Dermis microvascular lymphatic vessel endothelial cell (primary cell): ENCODE measurements around the gene CERS2. TPM values are rescaled to one million over a fixed set of nuclear protein-coding genes. Genes with fewer than 3 reads are reported as not detected.
A peak's percentile ranks its signal among the peaks of the same experiment; 100 is the strongest.
"Not testable (repeated sequence)": the region's sequence is repeated elsewhere in the genome, so short reads cannot be mapped to it uniquely, and the experiment has no call there.

Experiments
- DNase-seq, 2 donors: peaks; one replicate each; pipeline versions ENCODE4 v3.0.0 to v3.0.0-alpha.2; 2010; ENCODE audit warnings: low read depth in 2 of 2
- total RNA-seq: library from RNA; depleted of rRNA; stranded (reverse); fragments of >200 nt; gene quantifications from 2 replicates; pipeline ENCODE4 v1.2.1, GENCODE V29; 2014

CERS2 gene
- total RNA-seq, 1 donor from 2014 or later = 64.7 TPM

DNA sequence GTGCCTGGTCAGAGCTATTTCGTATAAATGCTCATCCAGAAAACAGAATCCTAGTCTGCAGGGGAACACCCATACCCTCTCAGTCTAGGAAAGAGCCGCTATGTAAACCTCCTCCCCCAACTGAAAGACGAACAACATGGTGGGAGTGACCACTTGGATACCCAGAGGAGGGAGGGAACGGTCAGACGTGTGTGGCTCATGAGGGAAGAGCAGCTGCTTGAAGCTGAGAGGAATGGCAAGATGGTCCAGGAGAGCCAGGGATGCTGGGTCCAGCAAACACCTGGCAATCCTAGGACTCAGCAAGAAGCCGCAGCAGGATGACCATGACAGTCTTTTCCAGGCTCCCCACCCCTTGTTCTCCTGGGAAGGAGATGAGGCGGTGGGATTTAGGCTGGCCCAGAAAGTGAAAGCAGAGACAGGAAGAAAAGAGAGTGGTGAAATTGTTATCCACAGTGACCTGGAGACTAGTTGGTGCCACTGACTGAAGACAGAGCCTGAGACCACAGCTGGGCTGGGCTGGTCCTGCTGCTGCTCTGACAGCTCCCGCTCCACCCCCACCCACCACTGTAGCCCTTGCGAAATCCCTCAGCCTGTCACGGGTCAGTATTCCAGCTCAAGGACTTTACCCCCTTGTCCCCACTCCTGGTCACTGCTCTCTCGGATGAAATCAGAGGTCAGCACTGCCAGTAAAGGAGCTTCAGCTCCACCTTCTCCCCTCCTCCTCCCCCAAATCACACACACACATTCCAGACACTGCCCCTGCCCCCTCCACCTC lies 3.6 kb downstream of the CERS2 start:
- no peak for DNase-seq

DNA sequence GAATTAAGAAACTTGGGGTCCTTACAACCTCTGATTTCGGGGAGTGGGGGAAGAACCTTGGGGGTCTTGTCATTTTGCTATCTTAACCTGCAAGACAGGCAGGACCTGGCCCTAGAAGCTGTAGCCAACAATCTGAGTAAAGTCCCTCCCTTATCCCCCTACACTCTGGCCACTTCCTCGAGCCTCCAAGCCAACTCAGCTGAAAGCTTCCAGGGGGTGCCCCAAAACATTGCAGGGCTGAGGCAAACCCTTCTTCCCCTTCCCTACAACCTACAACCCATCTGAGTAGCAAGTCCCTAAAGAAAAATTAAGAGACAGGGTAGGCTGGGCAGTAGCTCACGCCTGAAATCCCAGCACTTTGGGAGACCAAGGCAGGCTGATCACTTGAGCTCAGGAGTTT lies 5.0 kb downstream of the CERS2 start:
- no peak for DNase-seq

DNA sequence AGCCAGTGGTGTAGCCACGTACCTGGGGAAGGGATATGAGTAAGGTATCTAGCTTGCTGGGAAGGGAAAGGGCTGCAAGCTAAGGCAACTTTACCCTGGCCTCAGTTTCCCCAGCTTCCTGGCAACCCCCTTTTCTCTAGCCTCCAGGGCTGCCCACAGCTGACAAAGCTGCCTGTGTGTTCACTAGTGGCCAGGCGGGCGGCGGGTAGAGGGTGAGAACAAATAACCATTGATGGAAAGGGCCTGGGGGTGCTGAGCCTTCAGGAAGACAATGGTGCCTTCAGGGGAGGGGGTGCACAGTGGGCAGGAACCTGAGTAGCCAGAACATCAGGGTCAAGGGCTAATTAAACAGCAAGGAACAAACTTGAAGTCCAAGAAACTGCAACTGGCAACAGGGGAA lies 6.1 kb downstream of the CERS2 start:
- DNase-seq = no peak

DNA sequence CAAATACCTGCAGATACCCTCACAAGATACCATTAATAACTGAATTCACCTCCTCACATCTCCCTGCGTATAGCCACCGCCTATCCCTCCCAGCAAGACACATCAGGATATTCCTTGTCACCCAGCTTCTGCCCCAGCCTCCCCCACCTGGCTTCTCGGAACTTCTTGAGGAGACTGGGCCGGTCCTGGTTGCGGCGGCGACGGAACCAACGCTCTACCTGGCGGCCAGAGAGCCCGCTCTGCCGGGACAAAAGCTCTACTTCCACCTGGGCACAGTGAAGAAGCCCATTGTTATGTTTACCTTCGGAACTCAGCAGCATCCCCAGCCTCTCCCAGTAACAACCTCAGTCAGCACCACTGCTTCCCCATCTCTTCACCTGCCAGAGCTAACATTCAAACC lies 6.7 kb downstream of the CERS2 start:
- DNase-seq = no peak

DNA sequence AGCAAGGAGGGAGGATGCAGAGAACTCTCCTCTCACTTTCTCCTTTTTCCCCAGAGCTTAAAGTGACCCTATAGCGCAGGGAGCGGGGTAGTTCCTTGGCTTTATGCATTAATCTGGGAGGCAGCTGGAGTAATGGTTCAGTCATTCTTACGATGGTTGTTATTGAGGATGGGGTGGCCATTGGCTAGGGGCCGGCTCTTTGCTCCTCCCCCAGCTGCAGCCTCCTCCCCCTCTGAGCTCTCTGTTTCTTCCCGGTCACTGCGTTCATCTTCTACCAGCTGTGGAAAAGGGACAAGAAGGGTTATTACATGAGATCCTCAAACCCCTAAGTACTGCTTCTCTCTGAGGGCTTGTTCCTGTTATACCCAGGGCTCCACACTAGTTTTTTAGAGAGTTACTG lies 8.6 kb downstream of the CERS2 start:
- no peak for DNase-seq

DNA sequence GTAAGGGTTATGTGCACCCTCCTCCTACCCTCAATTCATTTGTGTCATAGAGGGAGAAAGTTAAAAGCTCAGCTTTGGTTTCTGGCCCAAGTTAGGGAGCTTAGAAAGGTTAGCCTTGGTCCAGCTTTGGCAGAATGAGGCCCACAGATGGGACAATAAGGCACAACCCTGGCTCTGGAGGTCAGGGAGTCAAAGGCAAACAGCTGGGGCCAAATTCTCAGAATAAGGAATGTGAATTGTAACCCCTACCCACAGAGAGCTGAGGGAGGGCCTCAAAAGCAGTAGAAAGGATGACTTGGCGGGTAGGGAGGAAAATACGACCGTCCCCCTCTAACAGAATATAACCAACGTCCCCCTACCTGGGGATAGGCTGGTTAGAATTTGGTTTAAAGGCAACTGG lies 9.0 kb downstream of the CERS2 start:
- DNase-seq = no peak

DNA sequence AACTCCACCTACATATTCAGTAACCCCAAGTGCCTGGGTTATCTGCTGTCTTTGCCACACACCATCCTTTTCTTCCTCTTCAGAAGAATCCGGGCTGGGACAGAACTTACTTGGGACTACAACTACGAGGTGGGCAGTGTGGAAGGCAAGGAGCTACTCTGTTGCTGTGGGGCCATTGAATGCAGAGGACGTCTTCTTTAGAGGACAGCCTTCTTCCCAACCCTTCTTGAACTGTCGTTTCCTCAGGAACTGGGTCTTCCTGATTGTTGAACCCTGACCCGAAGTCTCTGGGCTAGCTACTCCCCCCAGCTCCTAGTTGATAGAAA lies 10.5 kb downstream of the CERS2 start:
- DNase-seq = no peak

DNA sequence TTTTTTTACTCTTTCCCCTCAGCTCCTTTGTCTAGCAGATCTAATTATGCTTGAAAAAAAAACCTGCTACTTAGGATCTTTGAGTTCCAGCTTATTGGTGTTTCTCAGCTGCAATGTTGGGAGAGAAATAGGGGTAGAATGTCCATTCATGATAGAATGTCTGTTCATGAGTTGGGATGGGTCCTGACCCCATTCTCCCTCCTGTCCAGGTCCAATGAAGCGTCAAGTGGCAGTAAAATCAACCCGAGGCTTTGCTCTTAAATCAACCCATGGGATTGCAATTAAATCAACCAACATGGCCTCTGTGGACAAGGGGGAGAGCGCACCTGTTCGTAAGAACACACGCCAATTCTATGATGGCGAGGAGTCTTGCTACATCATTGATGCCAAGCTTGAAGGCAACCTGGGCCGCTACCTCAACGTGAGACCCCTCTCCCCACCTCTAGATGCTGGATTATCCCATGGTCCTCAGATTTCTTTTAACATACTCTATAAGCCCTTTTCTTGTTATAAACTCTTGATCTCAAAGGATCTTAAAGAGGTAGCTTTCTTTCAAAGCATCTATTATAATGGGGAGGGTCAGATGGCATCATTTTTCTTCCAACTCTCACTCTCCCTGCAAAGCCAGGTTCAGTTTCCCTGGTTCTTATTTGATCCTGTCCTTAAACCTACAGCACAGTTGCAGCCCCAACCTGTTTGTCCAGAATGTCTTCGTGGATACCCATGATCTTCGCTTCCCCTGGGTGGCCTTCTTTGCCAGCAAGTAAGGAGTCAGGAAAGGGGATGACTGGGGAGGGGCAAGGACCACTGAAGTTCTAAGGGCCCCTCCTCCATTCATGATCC lies 11.1 kb downstream of the CERS2 start:
- DNase-seq = no peak

DNA sequence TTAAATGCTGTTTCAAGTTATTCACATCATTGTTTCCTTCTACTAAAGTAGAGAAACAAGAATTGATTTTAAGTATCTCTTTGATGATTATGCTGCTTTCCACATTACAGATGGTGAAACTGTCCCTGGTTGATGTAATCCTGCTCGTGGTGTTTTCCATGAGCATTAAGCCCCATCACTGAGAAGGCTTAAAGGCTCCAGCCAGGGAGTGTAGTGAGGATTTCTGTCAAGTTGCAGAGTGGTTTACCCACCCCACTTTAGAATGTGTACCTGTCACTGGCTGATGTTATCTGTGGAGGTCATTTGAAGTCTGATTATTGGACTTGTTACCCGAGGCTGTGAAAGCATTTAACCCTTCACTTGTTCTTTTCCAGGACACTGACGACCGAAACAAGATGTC lies 12.9 kb downstream of the CERS2 start:
- DNase-seq = no peak

DNA sequence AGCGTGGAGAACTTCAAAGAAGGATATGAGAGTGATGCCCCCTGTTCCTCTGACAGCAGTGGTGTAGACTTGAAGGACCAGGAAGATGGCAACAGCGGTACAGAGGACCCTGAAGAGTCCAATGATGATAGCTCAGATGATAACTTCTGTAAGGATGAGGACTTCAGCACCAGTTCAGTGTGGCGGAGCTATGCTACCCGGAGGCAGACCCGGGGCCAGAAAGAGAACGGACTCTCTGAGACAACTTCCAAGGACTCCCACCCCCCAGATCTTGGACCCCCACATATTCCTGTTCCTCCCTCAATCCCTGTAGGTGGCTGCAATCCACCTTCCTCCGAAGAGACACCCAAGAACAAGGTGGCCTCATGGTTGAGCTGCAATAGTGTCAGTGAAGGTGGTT lies 14.0 kb downstream of the CERS2 start:
- DNase-seq = no peak

DNA sequence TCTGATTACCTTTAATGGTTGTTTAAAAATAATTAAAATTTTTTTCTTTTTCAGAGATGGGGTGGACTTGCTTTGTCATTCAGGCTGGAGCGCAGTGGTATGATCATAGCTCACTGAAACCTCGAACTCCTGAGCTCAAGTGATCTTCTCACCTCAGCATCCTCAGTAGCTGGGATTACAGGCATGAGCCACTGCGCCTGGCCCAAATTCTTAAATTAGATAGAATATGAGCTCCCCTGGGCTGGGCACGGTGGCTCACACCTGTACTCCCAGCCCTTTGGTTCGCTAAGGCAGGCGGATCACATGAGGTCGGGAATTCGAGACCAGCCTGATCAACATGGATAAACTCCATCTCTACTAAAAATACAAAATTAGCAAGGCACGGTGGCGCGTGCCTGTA lies 17.0 kb downstream of the CERS2 start:
- no peak for DNase-seq

DNA sequence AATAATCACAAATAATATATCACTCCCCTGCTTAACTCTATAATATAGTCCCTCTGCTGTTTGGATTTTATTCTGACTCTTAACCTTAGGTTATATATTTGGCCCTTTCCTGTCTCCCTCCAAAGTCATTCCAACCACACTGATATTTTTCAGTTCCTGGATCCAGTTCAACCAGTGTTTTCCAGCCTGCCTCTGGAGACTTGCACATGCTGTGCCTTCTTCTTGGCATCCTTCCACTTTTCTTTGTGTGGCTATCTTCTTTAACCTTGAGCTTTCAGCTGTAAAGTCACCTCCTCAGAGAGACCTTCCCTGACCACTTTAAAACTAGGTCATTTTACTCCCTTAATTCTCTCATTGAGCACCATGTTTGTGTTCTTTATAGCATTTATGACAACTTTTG lies 19.4 kb downstream of the CERS2 start:
- no peak for DNase-seq

DNA sequence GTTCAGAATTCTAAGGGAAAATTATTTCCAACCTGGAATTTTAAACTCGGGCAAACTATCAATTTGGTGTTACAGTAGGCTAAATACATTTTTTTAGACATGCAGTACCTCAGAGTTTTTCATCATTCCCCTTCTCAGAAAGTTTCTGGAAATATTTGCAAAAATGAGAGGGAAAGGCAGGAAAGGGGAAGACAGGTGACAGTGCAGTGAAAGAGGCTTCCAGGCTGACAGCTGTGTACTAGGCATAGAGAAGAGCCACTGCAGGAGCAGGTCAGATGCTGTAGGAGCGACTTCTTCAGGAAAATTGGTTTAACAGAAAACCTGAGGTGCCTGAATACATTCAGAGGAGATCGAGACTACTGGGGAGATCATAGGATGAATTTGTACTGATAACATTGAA lies 19.9 kb downstream of the CERS2 start:
- DNase-seq = no peak

DNA sequence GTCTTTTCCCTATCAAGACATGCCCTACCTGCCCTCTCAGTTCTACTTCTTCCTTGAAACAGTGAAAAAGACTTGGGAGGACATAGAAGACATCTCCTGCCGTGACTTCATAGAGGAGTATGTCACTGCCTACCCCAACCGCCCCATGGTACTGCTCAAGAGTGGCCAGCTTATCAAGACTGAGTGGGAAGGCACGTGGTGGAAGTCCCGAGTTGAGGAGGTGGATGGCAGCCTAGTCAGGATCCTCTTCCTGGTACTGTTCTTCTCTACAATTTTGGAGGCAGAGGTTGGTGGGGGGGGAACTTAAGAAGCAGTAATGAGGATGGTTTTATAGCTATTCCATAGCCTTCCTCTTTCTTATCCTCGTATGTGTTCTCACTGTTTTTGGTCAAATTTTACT lies 29.8 kb downstream of the CERS2 start:
- DNase-seq = no peak

DNA sequence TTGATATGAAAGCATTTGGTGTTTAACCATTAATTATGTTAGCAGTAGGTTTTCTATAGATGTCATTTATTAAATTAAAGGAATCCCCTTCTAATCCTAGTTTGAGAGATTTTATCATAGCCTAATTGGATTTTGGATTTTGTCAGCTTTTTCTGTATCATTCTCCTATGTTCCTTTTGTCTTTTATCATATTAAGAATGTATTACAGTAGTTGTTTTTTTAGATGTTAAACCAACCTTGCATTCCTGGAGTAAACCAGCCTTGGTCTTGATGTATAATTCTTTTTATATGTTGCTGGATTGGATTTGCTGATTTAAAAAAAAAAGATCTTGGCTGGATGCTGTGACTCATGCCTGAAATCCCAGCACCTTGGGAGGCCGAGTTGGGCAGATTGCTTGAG lies 42.9 kb downstream of the CERS2 start:
- peak; percentile 6 to 10 for DNase-seq

DNA sequence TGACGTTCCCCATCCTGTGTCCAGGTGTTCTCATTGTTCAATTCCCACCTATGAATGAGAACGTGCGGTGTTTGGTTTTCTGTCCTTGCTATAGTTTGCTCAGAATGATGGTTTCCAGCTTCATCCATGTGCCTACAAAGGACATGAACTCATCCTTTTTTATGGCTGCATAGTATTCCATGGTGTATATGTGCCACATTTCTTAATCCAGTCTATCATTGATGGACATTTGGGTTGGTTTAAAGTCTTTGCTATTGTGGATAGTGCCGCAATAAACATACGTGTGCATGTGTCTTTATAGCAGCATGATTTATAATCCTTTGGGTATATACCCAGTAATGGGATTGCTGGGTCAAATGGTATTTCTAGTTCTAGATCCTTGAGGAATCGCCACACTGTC lies 45.9 kb downstream of the CERS2 start:
- not testable (repeated sequence) for DNase-seq

DNA sequence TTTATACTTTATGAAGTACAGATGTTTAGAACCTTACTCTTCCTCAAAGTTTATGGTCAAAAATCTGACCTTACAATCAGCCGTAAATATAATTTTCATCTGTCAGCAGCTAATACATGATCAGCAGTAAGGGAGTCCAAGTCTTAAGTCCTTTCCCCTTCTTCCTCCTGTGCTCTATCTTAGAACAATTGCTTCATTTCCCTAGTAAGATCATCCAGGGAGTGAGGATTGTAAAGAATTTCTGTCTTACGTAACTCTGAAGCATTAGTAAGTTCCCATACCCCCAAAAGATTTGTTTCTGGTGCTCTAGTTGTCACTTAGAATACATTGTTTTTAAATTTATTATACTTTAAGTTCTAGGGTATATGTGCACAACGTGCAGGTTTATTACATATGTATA lies 46.3 kb downstream of the CERS2 start:
- no peak for DNase-seq

DNA sequence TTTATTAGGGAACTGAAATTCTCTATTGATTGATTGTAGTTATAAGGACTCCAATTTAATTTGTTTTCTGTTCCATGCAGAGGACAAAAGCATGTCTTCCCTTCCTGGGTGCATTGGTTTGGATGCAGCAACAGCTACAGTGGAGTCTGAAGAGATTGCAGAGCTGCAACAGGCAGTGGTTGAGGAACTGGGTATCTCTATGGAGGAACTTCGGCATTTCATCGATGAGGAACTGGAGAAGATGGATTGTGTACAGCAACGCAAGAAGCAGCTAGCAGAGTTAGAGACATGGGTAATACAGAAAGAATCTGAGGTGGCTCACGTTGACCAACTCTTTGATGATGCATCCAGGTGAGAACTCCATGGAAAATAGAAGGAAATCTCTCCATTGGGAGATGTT lies 47.0 kb downstream of the CERS2 start:
- no peak for DNase-seq

DNA sequence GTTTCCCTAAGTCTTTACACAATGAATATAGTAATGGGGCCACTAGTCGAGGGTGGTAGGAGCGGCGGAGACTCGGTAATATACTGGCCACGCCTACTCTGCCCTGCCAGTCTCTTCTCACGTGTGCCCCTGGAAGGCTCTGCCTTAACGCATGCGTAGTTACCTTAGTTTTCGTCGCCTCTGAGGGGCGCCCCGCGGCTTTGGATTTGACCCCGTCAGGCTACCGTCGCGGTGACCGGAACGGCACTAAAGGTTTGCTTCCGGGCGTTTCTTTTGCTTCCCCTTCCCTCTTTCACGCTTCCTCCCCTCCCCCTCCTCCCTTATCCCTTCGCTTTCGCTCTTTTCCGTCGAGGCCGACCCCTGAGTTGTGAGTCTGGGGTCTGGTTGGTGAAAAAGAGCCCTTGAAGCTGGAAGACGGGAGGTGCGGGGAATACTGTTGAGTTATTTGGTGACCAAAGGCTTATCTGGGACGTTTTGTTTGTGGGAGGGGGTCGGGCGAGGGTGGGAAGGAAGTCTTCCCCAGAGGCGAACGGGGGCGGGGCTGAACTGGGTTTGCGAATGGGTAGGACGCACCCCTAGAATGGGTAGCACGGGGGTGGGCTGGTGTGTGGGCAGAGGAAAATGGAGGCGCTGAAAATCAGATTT lies 48.4 kb downstream of the CERS2 start, which contains the start of gene SETDB1:
Gene SETDB1 (plus strand): TSS at position 267 of the 645 bp plus-strand sequence. CDS start 1,352 bp downstream, outside the sequence.
- peak; percentile 97 to 98 for DNase-seq

DNA sequence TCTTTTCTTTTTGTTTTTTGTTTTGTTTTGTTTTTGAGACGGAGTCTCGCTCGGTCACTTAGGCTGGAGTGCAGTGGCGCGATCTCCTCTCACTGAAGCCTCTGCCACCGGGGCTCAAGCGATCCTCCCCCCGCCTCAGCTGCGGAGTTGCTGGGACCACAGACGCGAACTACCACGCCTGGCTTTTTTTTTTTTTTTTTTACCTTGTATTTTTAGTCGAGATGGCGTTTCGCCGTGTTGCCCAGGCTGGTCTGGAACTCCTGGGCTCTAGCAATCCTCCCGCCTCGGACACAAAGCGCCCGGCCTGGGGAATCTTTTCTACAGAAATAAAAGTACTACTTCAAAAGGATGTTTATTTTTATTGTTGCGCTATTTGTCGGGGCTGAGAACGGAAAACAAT lies 49.6 kb downstream of the CERS2 start:
- DNase-seq = peak in 1 of 2 donors; percentile 23

DNA sequence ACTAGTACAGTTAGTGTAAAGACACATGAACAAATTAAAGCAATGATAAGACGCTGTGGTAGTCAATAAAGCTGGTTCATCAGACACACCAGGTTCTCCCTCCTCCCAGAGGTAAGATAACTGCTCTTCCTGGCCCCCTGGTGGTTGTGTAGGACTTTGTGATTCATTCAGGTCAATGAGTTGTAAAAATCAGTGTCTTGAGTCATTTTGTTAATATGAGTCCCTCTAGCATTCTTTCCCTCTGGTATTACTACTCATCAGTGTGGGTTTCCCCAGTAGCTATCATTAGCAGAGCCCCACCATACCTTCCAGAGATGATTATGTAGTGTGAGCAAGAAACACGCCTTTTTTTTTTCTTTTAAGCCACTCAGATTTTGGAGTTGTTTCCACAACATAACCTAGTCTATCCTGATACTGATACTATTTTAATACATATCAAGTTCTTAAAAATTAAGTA lies 52.1 kb downstream of the CERS2 start:
- peak; percentile 40 to 78 for DNase-seq

DNA sequence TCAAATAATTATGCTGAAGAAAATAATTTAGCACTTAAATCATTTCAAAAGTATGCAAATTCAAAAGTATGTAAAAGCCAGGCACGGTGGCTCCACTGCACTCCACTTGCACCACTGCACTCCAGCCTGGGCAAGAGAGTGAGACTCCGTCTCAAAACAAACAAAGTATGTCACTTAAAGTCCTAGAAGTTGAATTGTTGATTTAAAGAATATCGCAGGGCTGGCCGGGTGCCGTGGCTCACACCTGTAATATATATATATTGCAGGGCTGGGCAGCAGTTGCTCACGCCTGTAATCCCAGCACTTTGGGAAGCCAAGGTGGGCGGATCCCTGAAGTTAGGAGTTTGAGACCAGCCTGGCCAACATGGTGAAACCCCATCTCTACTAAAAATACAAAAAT lies 57.2 kb downstream of the CERS2 start:
- no peak for DNase-seq
